Measurements from ENCODE around the gene MGME1.

MGME1 gene

GRCh38 chr20:17952692-17953684 is 15.8 kb upstream of the MGME1 start:
- no peaks in the 10 kb centered on the region for H3F3A ChIP-seq (ENCODE audit: low read depth)
- no peaks in the 10 kb centered on the region for H3K27me3 ChIP-seq (ENCODE audit: insufficient read depth, low read length, poor library complexity, severe bottlenecking)
- peaks cover 29% of the 10 kb centered on the region for H3K4me1 ChIP-seq (ENCODE audit: insufficient read depth, low read length, poor library complexity, severe bottlenecking)
- H2AFZ ChIP-seq (ENCODE audit: low read length), result no peak overlapping the region
- peaks cover 89% of the 10 kb centered on the region for H3K36me3 ChIP-seq (ENCODE audit: insufficient read depth, low read length)
- H3K4me3 ChIP-seq (ENCODE audit: low read length, poor library complexity, severe bottlenecking), result no peak overlapping the region
- H3K4me2 ChIP-seq (ENCODE audit: low read depth, low read length, poor library complexity, severe bottlenecking), result no peak overlapping the region
- no peaks in the 10 kb centered on the region for H3K9me2 ChIP-seq (replicated peaks; ENCODE audit: low read depth, low read length)
- no peak overlapping the region for H3K9ac ChIP-seq (ENCODE audit: low read depth, low read length, poor library complexity, severe bottlenecking)
- no peaks in the 10 kb centered on the region for H3K9me3 ChIP-seq (ENCODE audit: insufficient read depth, low read depth, low read length)
- peaks cover 84% of the 10 kb centered on the region for H4K20me1 ChIP-seq (ENCODE audit: insufficient read depth, low read length, poor library complexity, severe bottlenecking)
- TF ChIP-seq EZH2phosphoT487 (IDR thresholded peaks at IDR 0.05; ENCODE audit: borderline replicate concordance) (no peak), CTCF (conservative IDR thresholded peaks at IDR 0.05; ENCODE audit: low read length) (no peak)
- peaks cover 93% of the 10 kb centered on the region for H3K79me2 ChIP-seq (ENCODE audit: insufficient read depth, low read length)

GRCh38 chr20:17953935-17954334 is 14.9 kb upstream of the MGME1 start:
- Histone ChIP-seq H3K9ac (ENCODE audit: low read depth, low read length, poor library complexity, severe bottlenecking) (no peak overlapping the region), H2AFZ (ENCODE audit: low read length) (no peak overlapping the region), H3K9me3 (ENCODE audit: insufficient read depth, low read depth, low read length) (no peaks in the 10 kb centered on the region), H3F3A (ENCODE audit: low read depth) (peaks cover 4% of the 10 kb centered on the region), H3K27me3 (ENCODE audit: insufficient read depth, low read length, poor library complexity, severe bottlenecking) (no peaks in the 10 kb centered on the region), H3K4me3 (ENCODE audit: low read length, poor library complexity, severe bottlenecking) (no peak overlapping the region), H3K9me2 (replicated peaks; ENCODE audit: low read depth, low read length) (no peaks in the 10 kb centered on the region), H4K20me1 (ENCODE audit: insufficient read depth, low read length, poor library complexity, severe bottlenecking) (peaks cover 89% of the 10 kb centered on the region), H3K4me2 (ENCODE audit: low read depth, low read length, poor library complexity, severe bottlenecking) (no peak overlapping the region), H3K79me2 (ENCODE audit: insufficient read depth, low read length) (peaks cover 96% of the 10 kb centered on the region), H3K36me3 (ENCODE audit: insufficient read depth, low read length) (peaks cover 80% of the 10 kb centered on the region), H3K4me1 (ENCODE audit: insufficient read depth, low read length, poor library complexity, severe bottlenecking) (peaks cover 38% of the 10 kb centered on the region)
- TF ChIP-seq CTCF (conservative IDR thresholded peaks at IDR 0.05; ENCODE audit: low read length) (no peak), EZH2phosphoT487 (IDR thresholded peaks at IDR 0.05; ENCODE audit: borderline replicate concordance) (no peak)

GRCh38 chr20:17955302-17955701 is 13.5 kb upstream of the MGME1 start:
- no peak for TF ChIP-seq CTCF (conservative IDR thresholded peaks at IDR 0.05; ENCODE audit: low read length)
- Histone ChIP-seq H3K4me1 (ENCODE audit: insufficient read depth, low read length, poor library complexity, severe bottlenecking) (peaks cover 50% of the 10 kb centered on the region), H3K9me3 (ENCODE audit: insufficient read depth, low read depth, low read length) (no peaks in the 10 kb centered on the region), H3K79me2 (ENCODE audit: insufficient read depth, low read length) (peaks cover 97% of the 10 kb centered on the region), H3K4me2 (ENCODE audit: low read depth, low read length, poor library complexity, severe bottlenecking) (peak overlapping the region; percentile 57), H3K9me2 (replicated peaks; ENCODE audit: low read depth, low read length) (no peaks in the 10 kb centered on the region), H3F3A (ENCODE audit: low read depth) (peaks cover 6% of the 10 kb centered on the region), H3K27me3 (ENCODE audit: insufficient read depth, low read length, poor library complexity, severe bottlenecking) (no peaks in the 10 kb centered on the region), H4K20me1 (ENCODE audit: insufficient read depth, low read length, poor library complexity, severe bottlenecking) (peaks cover 89% of the 10 kb centered on the region), H3K4me3 (ENCODE audit: low read length, poor library complexity, severe bottlenecking) (peak overlapping the region; percentile 44), H3K9ac (ENCODE audit: low read depth, low read length, poor library complexity, severe bottlenecking) (peak overlapping the region; percentile 42), H3K36me3 (ENCODE audit: insufficient read depth, low read length) (peaks cover 66% of the 10 kb centered on the region), H2AFZ (ENCODE audit: low read length) (no peak overlapping the region)

Data from Loucy (cell line).